GM18858 (cell line): Measurements from ENCODE around the gene CELSR1.

ENCODE experiments used
- ATAC-seq: cut with Tn5 transposase; IDR thresholded peaks from one replicate; pipeline ENCODE4 v1.9.1; 2021; ENCODE audit not compliant: unreplicated experiment

CELSR1 gene

DNA sequence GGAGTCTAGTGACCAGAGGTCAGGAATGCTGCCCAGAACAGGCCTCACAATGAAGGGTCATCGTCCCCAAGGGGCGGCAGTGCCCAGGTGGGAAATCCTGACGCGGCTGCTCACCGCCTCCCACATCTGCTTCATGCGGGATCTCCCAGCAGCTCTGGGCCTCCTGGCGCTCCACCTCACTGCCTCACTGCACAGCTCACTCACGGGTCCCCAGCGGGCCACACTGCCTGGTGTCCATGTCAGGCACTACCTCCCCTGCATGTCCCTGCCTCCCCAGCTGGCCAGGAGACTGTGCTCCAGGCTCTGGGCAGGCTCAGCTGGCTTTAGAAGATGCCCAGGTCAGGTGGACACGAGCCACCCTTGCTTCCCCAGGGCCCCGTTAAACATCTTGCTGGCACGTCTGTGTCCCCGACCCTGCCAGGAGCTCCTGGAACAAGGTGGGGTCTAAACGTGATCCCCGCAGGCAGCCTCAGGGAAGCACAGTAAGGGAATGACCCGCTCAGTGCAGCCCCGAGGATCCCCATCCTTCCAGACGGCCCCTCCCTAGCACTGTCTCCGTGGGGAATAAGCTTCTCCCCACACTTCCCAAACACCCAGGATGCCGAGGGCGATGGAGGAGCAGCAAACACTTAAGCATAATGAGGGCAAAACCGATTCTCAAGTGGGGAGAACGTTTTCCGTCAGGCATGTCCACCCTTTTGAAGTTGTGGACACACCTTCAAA is 108.7 kb downstream of the CELSR1 start:
- no peak for ATAC-seq

- ATAC-seq, result no peak
Measured at GRCh38 chr22:46428171-46428570, 109.2 kb downstream of the CELSR1 start.

- no peak for ATAC-seq
Measured at GRCh38 chr22:46425016-46425415, 112.4 kb downstream of the CELSR1 start.

- ATAC-seq, result no peak
Measured at GRCh38 chr22:46424496-46424895, 112.9 kb downstream of the CELSR1 start.

GRCh38 chr22:46422896-46423295 is 114.5 kb downstream of the CELSR1 start:
- no peak for ATAC-seq

DNA sequence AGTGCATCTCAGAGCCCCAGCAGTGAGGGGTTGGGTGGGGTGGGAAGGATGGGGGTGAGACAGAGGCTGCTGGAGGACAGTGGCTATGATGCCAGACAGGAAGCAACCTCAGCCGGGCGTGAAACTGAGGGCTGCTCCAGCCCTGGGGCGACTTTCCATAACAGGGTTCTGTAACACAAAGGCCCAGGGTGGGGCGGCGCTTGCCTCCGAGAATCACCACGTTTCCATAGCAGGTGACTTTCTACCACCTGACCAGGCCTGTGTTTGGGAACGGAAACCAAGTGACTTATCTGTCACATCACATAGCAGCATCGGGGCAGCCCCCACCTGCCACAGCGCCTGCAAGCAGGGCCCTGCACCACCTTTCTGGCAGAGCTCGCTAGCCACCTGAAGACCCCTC is 116.2 kb downstream of the CELSR1 start:
- no peak for ATAC-seq

GRCh38 chr22:46419754-46420571 is 117.5 kb downstream of the CELSR1 start:
- no peak for ATAC-seq

GRCh38 chr22:46418827-46419226 is 118.6 kb downstream of the CELSR1 start:
- no peak for ATAC-seq

DNA sequence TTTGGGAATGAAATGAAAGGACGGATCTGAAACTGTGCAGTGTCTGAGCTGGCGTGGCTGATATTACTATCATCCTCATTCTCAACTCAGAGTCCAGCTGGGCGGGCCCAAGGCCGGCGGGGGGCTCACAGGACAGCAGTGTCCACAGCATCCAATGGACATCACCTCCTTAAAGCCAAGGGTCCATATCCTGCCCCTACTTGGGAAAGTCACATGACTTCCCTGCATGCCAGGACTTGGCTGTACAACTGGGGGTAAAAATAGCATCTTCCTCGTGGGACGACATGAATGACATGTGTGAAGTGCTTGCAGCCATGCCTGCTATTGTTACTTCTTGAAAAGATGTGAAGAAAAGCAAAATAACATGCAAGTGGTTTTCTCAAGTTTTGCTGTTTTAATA is 119.7 kb downstream of the CELSR1 start:
- ATAC-seq, result no peak

DNA sequence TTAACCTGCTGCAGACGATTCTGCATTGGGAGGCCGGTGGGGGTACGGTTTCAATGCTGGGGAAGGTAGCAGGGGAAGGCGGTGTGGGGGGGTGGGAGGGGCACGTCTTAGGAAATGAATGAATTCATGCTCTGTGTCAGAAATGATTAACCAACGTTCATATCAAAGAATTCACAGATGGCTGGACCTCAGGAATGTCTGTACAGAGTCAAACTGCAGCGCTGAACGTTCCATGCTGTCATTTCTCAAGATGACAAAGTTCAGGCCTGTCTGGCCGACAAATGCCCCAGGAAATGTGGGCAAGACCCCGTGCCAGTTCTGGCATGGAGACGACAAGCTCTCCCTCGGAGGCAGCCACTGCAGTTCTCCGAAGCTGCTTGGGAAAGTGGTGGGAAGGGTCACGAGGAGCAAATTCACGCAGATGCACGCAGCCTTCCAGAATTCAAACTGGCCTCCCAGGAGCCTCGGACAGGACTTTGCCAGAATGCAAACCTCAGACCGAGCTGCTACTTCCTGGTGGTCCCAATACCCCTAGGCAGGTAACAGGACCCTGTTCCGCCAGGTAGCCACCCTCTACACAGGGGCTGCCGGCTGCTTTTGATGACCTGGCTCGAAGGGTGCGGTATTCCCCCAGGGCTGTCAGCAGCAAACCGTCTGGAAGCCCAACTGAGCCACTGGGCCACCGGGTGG is 120.4 kb downstream of the CELSR1 start:
- no peak for ATAC-seq

DNA sequence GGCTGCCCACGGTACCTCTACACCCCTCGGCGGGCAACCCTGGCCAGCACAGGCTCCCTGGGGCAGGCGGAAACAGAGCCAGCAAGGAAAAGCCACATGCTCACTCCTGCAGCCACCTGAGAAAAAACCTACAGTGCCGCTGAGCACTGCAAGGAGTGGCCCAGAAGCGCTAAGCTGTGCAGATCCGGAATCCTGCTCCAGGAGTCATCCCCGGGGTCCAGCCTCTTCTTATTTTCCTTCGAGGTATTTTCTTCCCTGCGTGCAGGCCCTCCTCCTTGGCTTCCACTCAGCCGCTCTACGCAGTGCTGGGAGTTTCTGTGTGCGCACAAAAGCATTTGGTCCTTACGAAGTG is 120.9 kb downstream of the CELSR1 start:
- no peak for ATAC-seq

DNA sequence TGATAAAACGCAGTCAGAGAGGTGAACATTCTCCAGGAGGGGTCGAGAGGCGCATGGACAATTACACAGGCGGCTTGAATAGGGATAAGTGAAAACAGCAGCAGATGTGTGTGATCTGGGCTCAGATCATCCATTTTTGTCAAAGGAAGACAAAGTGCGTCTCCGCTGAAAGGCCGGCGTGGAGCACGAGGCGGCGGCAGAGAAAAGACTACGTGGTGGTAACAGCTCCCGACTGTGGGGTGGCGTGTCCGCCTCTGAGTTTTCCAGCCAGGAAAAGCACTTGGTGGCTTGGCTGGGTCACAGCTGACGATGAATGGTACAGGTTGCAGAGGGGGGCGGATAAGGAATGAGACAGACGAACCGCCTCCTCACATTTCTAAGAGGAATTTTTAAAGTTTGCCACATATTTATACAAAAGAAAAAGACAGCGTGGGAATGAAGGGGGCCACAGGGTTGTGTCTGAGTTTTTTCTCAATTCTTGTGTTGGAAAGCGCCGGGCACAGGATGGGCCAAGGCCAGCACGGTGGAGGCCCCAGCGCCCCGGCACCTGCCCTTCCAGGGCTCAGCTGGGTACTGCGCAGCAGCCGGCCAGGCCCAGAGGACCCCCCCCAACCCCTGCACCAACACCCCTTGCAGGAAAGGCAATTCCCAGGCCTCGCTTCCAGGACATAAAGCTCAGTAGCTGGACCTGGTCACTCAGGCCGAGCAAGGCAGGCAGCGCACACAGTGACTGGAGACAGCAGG is 121.5 kb downstream of the CELSR1 start:
- no peak for ATAC-seq

DNA sequence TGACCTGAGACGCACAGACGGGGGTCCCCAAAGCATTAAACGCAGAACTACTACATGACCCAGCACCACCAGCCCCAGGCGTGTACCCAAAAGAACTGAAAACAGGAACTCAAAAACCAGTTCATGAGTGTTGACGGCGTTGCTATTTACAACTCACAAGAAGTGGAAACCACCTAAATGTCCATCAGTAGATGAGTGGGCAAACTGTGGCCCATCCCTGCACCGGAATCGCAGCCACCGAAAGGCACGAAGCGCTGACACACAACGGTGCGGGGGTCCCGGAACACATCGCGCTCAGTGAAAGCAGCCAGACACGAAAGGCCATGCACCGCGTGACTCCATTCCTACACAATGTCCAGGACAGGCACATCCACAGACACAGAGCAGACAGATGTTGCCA is 122.7 kb downstream of the CELSR1 start:
- ATAC-seq, result no peak

GRCh38 chr22:46413725-46414379 is 123.6 kb downstream of the CELSR1 start:
- no peak for ATAC-seq

DNA sequence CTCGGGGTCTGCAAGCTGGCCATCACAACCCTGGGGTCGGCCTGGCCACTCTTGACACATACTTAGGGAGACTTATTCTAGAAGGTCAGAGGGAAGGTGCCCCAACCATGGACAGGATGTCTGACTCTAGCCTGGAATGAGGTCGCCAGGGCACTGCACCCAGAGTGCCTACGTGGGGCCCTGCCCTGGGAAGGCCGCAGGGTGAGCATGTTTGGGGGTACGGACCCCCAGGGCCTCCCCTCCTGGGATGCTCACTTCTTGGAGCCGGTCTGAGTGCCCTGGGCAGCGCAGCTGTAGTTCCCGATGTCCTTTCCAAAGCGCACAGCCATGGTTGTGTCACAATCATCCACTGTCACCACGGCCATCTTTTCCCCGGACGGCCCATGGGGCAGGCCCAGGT is 126.1 kb downstream of the CELSR1 start:
- ATAC-seq, result no peak

GRCh38 chr22:46410291-46410808 is 127.1 kb downstream of the CELSR1 start:
- ATAC-seq, result no peak

- ATAC-seq, result no peak
Measured at GRCh38 chr22:46409631-46410210, 127.7 kb downstream of the CELSR1 start.

- ATAC-seq, result no peak
Measured at GRCh38 chr22:46408568-46409506, 128.6 kb downstream of the CELSR1 start.

GRCh38 chr22:46407748-46408147 is 129.7 kb downstream of the CELSR1 start:
- no peak for ATAC-seq
